NK-92 (cell line): ENCODE results near the gene NPIPB9.

ENCODE experiments used
- DNase-seq: peaks from one replicate; lab custom pipeline; 2025; ENCODE audit not compliant: unreplicated experiment; lab: John Stamatoyannopoulos, UW

NPIPB9 gene

GRCh38 chr16:28821874-28822519, 70.4 kb downstream of the NPIPB9 start:
- DNase-seq = no peak
